IPS-NIHi7 (cell line): ENCODE measurements around the gene CUL9.

Experiments used
- DNase-seq: peaks from one replicate; pipeline ENCODE4 v3.0.0; 2012; ENCODE audit warnings: mixed read lengths; ENCODE audit errors: extremely low spot score

The CUL9 gene

GRCh38 chr6:43173591-43174262, 8.3 kb upstream of the CUL9 start:
- no peak for DNase-seq

- DNase-seq: peak; percentile 99
Observed at GRCh38 chr6:43174263-43175112, 7.5 kb upstream of the CUL9 start.

- DNase-seq: no peak
Observed at GRCh38 chr6:43175676-43176422, 6.1 kb upstream of the CUL9 start.

GRCh38 chr6:43176423-43176786, 5.6 kb upstream of the CUL9 start:
- DNase-seq: no peak

DNA sequence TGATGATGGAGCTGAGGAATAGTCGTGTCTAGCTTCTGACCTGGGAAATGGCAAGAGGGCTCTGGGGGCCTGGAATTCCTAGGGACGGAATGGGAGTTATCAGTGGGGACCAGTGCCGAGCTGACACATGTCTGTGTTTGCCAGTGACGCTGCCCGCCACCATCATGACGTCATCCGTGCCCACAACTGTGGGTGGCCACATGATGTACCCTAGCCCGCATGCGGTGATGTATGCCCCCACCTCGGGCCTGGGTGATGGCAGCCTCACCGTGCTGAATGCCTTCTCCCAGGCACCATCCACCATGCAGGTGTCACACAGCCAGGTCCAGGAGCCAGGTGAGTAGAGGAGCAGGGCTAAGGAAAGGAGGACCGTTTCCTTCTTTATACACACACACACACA, 3.8 kb upstream of the CUL9 start:
- no peak for DNase-seq

- DNase-seq: no peak
Observed at GRCh38 chr6:43178951-43179830, 2.8 kb upstream of the CUL9 start.

GRCh38 chr6:43180058-43180457, 1.9 kb upstream of the CUL9 start:
- DNase-seq: no peak

- DNase-seq: no peak
Observed at GRCh38 chr6:43180985-43181384, 1.0 kb upstream of the CUL9 start.

- no peak for DNase-seq
Observed at GRCh38 chr6:43181621-43181941, 415 bp upstream of the CUL9 start.

GRCh38 chr6:43183441-43183840, 1.4 kb downstream of the CUL9 start:
- no peak for DNase-seq

GRCh38 chr6:43184268-43184985, 2.4 kb downstream of the CUL9 start:
- DNase-seq: no peak

- no peak for DNase-seq
Observed at GRCh38 chr6:43185391-43185985, 3.5 kb downstream of the CUL9 start.

DNA sequence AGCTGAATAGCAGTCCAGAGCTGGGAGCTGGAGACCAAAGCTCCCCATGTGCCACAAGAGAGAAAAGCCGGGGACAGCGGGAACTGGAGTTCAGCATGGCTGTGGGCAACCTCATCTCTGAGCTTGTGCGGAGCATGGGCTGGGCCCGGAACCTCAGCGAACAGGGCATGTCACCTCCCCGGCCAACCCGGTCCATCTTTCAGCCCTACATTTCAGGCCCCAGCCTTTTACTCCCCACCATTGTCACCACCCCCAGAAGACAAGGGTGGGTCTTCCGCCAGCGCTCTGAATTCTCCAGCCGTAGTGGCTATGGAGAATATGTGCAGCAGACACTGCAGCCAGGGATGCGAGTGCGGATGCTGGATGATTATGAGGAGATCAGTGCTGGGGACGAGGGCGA, 4.0 kb downstream of the CUL9 start:
- DNase-seq: no peak

DNA sequence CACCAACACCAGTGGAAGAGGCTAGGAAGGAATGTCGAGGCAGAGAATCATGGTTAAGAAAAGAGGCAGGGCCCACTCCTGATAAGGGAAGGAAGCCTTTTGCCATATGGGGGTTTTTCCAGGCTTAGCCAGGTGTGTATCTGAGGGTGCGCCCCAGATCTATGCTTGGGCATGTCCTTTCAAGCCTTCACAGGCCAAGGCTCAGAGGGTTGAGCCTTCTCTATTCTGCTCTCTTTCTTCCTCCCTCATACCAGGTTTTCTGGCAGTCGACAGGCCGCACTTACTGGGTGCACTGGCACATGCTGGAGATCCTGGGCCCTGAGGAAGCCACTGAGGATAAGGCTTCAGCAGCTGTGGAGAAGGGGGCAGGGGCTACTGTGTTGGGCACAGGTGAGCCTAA, 4.7 kb downstream of the CUL9 start:
- no peak for DNase-seq

- no peak for DNase-seq
Observed at GRCh38 chr6:43187821-43188220, 5.8 kb downstream of the CUL9 start.

DNA sequence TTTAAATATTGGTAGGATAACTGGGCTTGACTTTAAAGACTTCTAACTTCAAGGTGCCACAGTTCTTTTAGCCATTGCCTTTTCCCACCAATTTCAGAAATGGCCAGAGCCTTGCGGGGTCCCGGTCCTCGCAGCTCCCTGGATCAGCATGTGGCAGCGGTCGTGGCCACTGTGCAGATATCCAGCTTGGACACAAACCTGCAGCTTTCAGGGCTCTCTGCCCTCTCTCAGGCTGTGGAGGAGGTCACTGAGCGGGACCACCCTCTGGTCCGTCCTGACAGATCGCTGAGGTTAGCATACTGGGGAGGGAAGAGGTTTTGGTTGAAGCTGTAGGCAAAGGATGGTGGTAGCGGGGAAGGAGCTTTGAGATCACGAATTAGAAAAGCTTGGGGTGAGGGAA, 6.4 kb downstream of the CUL9 start:
- no peak for DNase-seq

- DNase-seq: no peak
Observed at GRCh38 chr6:43189776-43190304, 7.8 kb downstream of the CUL9 start.

- no peak for DNase-seq
Observed at GRCh38 chr6:43192911-43193310, 10.9 kb downstream of the CUL9 start.

GRCh38 chr6:43193929-43194328, 11.9 kb downstream of the CUL9 start:
- no peak for DNase-seq

DNA sequence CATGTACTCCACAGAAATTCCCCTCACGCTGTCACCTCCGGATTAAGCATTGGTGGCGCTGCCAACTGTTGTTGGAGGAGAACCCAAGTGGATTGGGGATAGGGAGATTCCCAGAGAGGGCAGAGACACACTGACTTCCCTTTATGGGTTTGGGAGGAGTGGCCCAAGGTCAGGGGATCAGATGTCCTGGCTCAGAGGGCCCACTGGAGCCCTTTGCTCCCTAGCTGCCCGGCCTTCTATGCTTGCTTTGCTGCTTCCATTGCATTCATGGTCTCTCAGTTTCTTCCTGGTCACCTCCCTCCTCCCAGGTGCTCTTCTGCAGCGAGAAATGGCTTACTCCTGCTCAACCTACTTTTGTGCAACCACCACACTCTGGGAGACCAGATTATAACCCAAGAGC, 14.3 kb downstream of the CUL9 start:
- no peak for DNase-seq

DNA sequence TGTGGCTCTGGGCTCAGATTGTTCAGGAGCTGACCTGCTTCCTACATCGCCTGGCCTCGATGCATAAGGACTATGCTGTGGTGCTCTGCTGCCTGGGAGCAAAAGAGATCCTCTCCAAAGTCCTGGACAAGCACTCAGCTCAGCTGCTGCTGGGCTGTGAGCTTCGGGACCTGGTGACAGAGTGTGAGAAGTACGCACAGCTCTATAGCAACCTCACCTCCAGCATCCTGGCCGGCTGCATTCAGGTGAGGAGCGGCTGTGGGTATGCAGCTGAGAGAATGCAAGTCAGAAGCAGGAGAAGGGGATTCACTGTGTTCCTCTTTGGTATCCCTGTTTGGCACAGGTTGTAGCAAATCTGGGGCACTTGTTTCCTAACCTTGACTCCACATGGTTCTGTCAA, 17.9 kb downstream of the CUL9 start:
- DNase-seq: no peak
